MM.1S (cell line): ENCODE measurements around the gene ANKRD10.

Experiments used
- DNase-seq: peaks from one replicate; pipeline ENCODE4 v3.0.0-alpha.2; 2015
- H2AFZ ChIP-seq: fragments of 300-600 bp; sonication (generic); 2 replicates; pipeline ENCODE4 v1.6.0; 2016; ENCODE audit warnings: antibody characterized with exemption, low read length
- H3F3A ChIP-seq: fragments of 300-600 bp; sonication (generic); 2 replicates; pipeline ENCODE4 v1.6.1; 2016; ENCODE audit warnings: mild to moderate bottlenecking, antibody characterized with exemption, low read length, moderate library complexity, mixed read lengths; ENCODE audit not compliant: insufficient read depth
- H3K27ac ChIP-seq: fragments of 300-600 bp; sonication (generic); 2 replicates; pipeline ENCODE4 v1.5.1; 2016; ENCODE audit warnings: mild to moderate bottlenecking, low read length
- H3K27me3 ChIP-seq: fragments of 300-600 bp; sonication (generic); replicated peaks from 2 replicates; pipeline ENCODE4 v1.6.0; 2016; ENCODE audit warnings: low read length; ENCODE audit not compliant: insufficient read depth
- H3K36me3 ChIP-seq: fragments of 300-600 bp; sonication (generic); replicated peaks from 2 replicates; pipeline ENCODE4 v1.6.1; 2016; ENCODE audit warnings: mild to moderate bottlenecking, low read length, mixed read lengths; ENCODE audit not compliant: insufficient read depth
- H3K4me1 ChIP-seq: fragments of 300-600 bp; sonication (generic); 2 replicates; pipeline ENCODE4 v1.6.1; 2016; ENCODE audit warnings: low read length, mixed read lengths
- H3K4me2 ChIP-seq: fragments of 300-600 bp; sonication (generic); 2 replicates; pipeline ENCODE4 v1.6.0; 2016; ENCODE audit warnings: low read depth, low read length
- H3K4me3 ChIP-seq: fragments of 300-600 bp; sonication (generic); 2 replicates; pipeline ENCODE4 v1.5.1; 2016; ENCODE audit warnings: low read length, mixed read lengths
- H3K79me2 ChIP-seq: fragments of 300-600 bp; sonication (generic); 2 replicates; pipeline ENCODE4 v1.6.1; 2016; ENCODE audit warnings: mixed run types, low read length, mixed read lengths
- H3K9ac ChIP-seq: fragments of 300-600 bp; sonication (generic); 2 replicates; pipeline ENCODE4 v1.6.1; 2016; ENCODE audit warnings: low read length, mixed read lengths
- H3K9me2 ChIP-seq: fragments of 300-600 bp; sonication (generic); replicated peaks from 2 replicates; pipeline ENCODE4 v1.6.1; 2016; ENCODE audit warnings: mild to moderate bottlenecking, low read length, mixed read lengths; ENCODE audit not compliant: insufficient read depth
- H3K9me3 ChIP-seq: fragments of 300-600 bp; sonication (generic); replicated peaks from 2 replicates; pipeline ENCODE4 v1.6.1; 2016; ENCODE audit warnings: mild to moderate bottlenecking, low read length, mixed read lengths; ENCODE audit not compliant: insufficient read depth
- H4K20me1 ChIP-seq: fragments of 300-600 bp; sonication (generic); 2 replicates; pipeline ENCODE4 v1.6.1; 2016; ENCODE audit warnings: mild to moderate bottlenecking, low read length, moderate library complexity, mixed read lengths; ENCODE audit not compliant: insufficient read depth
- CTCF ChIP-seq: fragments of 300-600 bp; sonication (generic); IDR thresholded peaks from 2 replicates; pipeline ENCODE4 v1.5.1; 2016; ENCODE audit warnings: antibody characterized with exemption, low read length, mixed read lengths
- EZH2 ChIP-seq: fragments of 300-600 bp; sonication (generic); optimal IDR thresholded peaks from 2 replicates; pipeline ENCODE3; 2017; ENCODE audit warnings: low read depth, mild to moderate bottlenecking, antibody characterized with exemption, low read length, mixed read lengths
- EZH2phosphoT487 ChIP-seq: fragments of 300-600 bp; sonication (generic); IDR thresholded peaks from 2 replicates; pipeline ENCODE4 v1.6.1; 2018; ENCODE audit warnings: antibody characterized with exemption, low read length

ANKRD10 gene

GRCh38 chr13:110921209-110921608 lies 6.3 kb upstream of the ANKRD10 start:
- no peaks in the 10 kb centered on the region for H3K9me2 ChIP-seq
- no peaks in the 10 kb centered on the region for H3K9me3 ChIP-seq
- no peak overlapping the region for H3K4me3 ChIP-seq
- no peak overlapping the region for H3K4me2 ChIP-seq
- no peaks in the 10 kb centered on the region for H3K27me3 ChIP-seq
- TF ChIP-seq EZH2 (no peak), EZH2phosphoT487 (no peak), CTCF (no peak)
- 0 out of 2 replicates have a peak, but pooled peaks cover 2% of the 10 kb centered on the region for H3K4me1 ChIP-seq
- no peak overlapping the region for H3K9ac ChIP-seq
- H4K20me1 ChIP-seq: no peaks in the 10 kb centered on the region
- no peak overlapping the region for H3K27ac ChIP-seq
- no peak overlapping the region for H2AFZ ChIP-seq
- no peaks in the 10 kb centered on the region for H3F3A ChIP-seq
- H3K79me2 ChIP-seq: no peaks in the 10 kb centered on the region
- no peak for DNase-seq
- no peaks in the 10 kb centered on the region for H3K36me3 ChIP-seq

GRCh38 chr13:110920038-110920437 lies 5.2 kb upstream of the ANKRD10 start:
- Histone ChIP-seq H3K9me3 (no peaks in the 10 kb centered on the region), H3K27me3 (no peaks in the 10 kb centered on the region), H4K20me1 (no peaks in the 10 kb centered on the region), H3K27ac (no peak overlapping the region), H2AFZ (no peak overlapping the region), H3K79me2 (no peaks in the 10 kb centered on the region), H3K36me3 (no peaks in the 10 kb centered on the region), H3K4me2 (no peak overlapping the region), H3K4me3 (no peak overlapping the region), H3K9me2 (no peaks in the 10 kb centered on the region), H3F3A (no peaks in the 10 kb centered on the region), H3K4me1 (0 out of 2 replicates have a peak, but pooled peaks cover 6% of the 10 kb centered on the region), H3K9ac (no peak overlapping the region)
- no peak for TF ChIP-seq EZH2phosphoT487
- no peak for TF ChIP-seq EZH2
- no peak for TF ChIP-seq CTCF
- DNase-seq: no peak

- Histone ChIP-seq H3K36me3 (no peaks in the 10 kb centered on the region), H3K79me2 (peaks cover 31% of the 10 kb centered on the region), H3K4me2 (peak overlapping the region; percentile 83; the same call in 1 of the 2 replicates), H3K4me1 (peaks cover 14% of the 10 kb centered on the region), H3K9ac (peak overlapping the region; percentile 88; the same call in 1 of the 2 replicates), H3F3A (peaks cover 29% of the 10 kb centered on the region), H3K27me3 (no peaks in the 10 kb centered on the region), H3K27ac (no peak overlapping the region), H3K9me2 (no peaks in the 10 kb centered on the region), H3K4me3 (peak overlapping the region; percentile 80), H4K20me1 (no peaks in the 10 kb centered on the region), H3K9me3 (no peaks in the 10 kb centered on the region), H2AFZ (no peak overlapping the region; the same call in 1 of the 2 replicates)
- DNase-seq: no peak
- no peak for TF ChIP-seq CTCF
These were observed 1.7 kb upstream of the ANKRD10 start for GRCh38 chr13:110916301-110917142.
